ENCODE data around the gene BOD1. TPM values are rescaled to one million over a fixed set of nuclear protein-coding genes. Genes with fewer than 3 reads are reported as not detected.

BOD1 gene
- 10 to 100 TPM; 12.3 to 34.2 (median 20.3) TPM for polyA plus RNA-seq (ENCODE audit: low read depth in 6 of 6)

DNA sequence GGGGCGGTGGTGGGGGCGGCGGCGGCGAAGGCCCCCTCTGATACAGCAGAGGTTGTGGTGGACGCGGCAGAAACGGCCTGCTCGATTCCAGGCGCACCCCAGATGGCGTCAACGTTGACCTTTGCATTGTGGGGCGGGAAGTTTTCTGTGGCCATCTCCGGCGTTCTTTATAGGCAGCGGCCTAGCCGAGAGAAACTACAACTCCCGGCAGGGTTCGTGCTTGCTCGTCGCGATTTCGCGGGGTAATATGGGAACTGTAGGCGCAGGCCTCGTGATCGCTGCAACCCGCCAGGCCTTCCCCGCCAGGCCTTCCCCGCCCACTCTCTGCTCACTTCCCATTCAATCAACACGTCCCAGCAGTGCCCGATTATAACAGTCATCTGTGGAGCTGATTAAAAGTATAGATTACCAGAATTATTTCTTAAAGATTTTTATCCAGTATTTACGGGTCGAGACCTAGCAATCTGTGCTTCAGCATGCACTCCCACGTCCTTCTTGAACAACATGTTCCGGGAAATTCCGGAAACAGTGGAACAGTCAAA lies at the start of gene BOD1:
Gene BOD1 (minus strand): TSS at position 74 of the 542 bp plus-strand sequence. CDS start 214 bp downstream, outside the sequence.
- H3K4me1 Mint-ChIP-seq, result peaks cover 23 to 49% (median 36%) of the 10 kb centered on the region in 3 donors
- DNase-seq (peak; percentile 96), ATAC-seq (ENCODE audit: low read depth in 2 of 2) (peak; percentile 89)
- peak within 1 kb of the TSS; percentile 86 to 99 (median 96) for H3K27ac Mint-ChIP-seq
- H3K27me3 Mint-ChIP-seq, result no peaks in the 10 kb centered on the region
- H3K36me3 Mint-ChIP-seq, result peaks cover 0 to 8% of the 10 kb centered on the region in 2 donors
- H3K9me3 Mint-ChIP-seq, result no peaks in the 10 kb centered on the region
- peak within 1 kb of the TSS; percentile 83 to 97 (median 94) for H3K4me3 Mint-ChIP-seq

- H3K27me3 Mint-ChIP-seq, result peaks cover 0 to 9% (median 0%) of the 10 kb centered on the region in 3 donors
- H3K36me3 Mint-ChIP-seq, result peaks cover 0 to 8% of the 10 kb centered on the region in 2 donors
- ATAC-seq (ENCODE audit: low read depth in 2 of 2), result no peak
- H3K27ac Mint-ChIP-seq, result peak overlapping the region in 1 of 6 donors; percentile 57
- H3K4me1 Mint-ChIP-seq, result peaks cover 7 to 13% (median 9%) of the 10 kb centered on the region in 3 donors
- H3K9me3 Mint-ChIP-seq, result peaks cover 0 to 20% (median 3%) of the 10 kb centered on the region in 7 donors
- no peak for DNase-seq
- no peak overlapping the region for H3K4me3 Mint-ChIP-seq
Measured at GRCh38 chr5:173665326-173665725, 48.9 kb upstream of the BOD1 start.

GRCh38 chr5:173664154-173664526 lies 47.7 kb upstream of the BOD1 start:
- H3K27ac Mint-ChIP-seq, result peak overlapping the region in 1 of 6 donors; percentile 60
- peaks cover 0 to 16% (median 4%) of the 10 kb centered on the region in 7 donors for H3K9me3 Mint-ChIP-seq
- peaks cover 0 to 9% (median 0%) of the 10 kb centered on the region in 3 donors for H3K27me3 Mint-ChIP-seq
- H3K4me1 Mint-ChIP-seq, result peaks cover 4 to 13% (median 9%) of the 10 kb centered on the region in 3 donors
- no peak for DNase-seq
- peak overlapping the region in 2 of 8 donors; percentile 16 to 42 for H3K4me3 Mint-ChIP-seq
- peaks cover 0 to 8% of the 10 kb centered on the region in 2 donors for H3K36me3 Mint-ChIP-seq
- ATAC-seq (ENCODE audit: low read depth in 2 of 2), result peak in 1 of 2 donors; percentile 50

DNA sequence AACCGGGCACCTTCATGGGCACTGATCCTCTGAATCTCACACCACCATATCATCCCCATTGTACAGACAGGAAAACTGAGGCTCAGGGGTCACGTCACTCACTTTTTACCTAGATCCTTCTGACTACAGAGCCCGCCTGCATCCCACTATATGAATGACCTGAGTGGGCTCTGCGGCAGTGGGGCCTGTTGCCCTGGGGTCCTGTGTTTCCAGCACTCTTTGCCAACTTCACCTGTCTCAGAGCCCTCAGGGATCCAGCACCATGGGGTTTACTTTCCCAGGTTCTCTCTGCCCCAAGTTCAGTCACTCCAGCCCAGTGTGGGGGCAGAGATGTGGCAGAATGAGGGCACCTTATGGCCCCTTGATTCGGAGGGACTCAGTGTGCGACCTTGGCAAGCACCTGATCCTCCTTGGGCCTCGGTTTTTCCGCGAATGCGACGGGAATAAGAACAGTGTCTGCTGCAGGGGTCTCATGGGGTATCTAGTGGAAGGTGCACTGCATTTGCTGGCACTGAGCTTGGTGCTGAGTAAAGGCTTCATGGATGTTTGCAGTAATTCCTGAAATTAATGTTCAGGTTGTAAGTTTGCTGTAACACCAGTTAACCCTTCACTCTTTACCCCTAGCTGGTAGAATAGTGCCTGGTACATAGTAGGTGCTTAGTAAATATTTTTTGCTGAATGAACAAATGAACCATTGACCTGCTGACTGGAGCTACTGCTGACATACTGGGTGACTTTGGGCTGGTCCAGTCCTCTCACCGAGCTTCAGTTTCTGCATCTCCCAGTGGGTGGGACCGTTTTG lies 47.1 kb upstream of the BOD1 start:
- Mint-ChIP-seq H3K4me1 (peaks cover 4 to 13% (median 9%) of the 10 kb centered on the region in 3 donors), H3K27ac (peak overlapping the region in 1 of 6 donors; percentile 63), H3K4me3 (peak overlapping the region in 1 of 8 donors; percentile 42), H3K27me3 (peaks cover 0 to 9% (median 0%) of the 10 kb centered on the region in 3 donors), H3K36me3 (peaks cover 4 to 7% of the 10 kb centered on the region in 2 donors), H3K9me3 (peaks cover 0 to 10% (median 5%) of the 10 kb centered on the region in 7 donors)
- DNase-seq, result no peak
- no peak for ATAC-seq (ENCODE audit: low read depth in 2 of 2)

DNA sequence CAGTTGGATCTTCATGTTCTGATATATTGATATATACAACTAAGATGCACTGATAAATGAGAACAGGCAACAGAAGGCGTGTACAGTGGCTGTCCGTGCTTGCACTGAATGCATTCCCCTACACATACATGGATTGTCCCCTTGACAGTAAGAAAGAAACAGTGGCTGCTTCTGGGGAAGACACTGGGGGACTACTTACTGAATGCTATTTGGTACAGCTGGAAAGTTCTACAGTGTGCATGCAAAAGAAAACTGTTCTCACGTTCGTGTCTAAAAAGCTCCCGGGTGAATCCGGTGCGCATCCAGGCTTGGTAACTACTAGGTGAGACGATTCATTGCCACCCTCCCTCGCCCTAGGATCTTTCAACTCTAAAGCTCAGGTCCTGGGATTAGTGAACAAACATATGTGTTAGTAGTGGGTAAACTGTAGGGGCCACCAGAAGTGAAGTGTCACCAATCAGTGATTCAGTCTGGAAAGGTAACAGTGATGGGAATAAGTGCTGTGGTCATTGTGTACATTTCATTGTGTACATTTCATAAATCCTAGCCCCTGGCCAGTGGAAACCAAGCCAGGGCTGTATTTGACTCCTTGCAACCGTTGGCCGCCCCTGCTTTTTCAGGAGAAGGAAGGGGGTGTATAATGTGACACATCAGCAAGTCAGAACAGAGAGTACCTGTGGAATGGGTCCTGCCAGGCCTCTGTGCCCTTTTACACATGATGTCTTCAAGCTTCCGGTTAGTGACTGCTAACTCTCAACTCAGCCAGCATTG lies 46.3 kb upstream of the BOD1 start:
- Mint-ChIP-seq H3K4me3 (no peak overlapping the region), H3K36me3 (peaks cover 0 to 4% of the 10 kb centered on the region in 2 donors), H3K4me1 (peaks cover 4 to 13% (median 9%) of the 10 kb centered on the region in 3 donors)

GRCh38 chr5:173660481-173661280 lies 44.2 kb upstream of the BOD1 start:
- Mint-ChIP-seq H3K9me3 (peaks cover 0 to 6% (median 0%) of the 10 kb centered on the region in 7 donors), H3K4me3 (no peak overlapping the region), H3K27ac (no peak overlapping the region), H3K4me1 (peaks cover 4 to 13% (median 9%) of the 10 kb centered on the region in 3 donors), H3K27me3 (no peaks in the 10 kb centered on the region), H3K36me3 (peaks cover 0 to 4% of the 10 kb centered on the region in 2 donors)
- ATAC-seq (ENCODE audit: low read depth in 2 of 2), result no peak
- no peak for DNase-seq

More for the DNA sequence above, 46.3 kb upstream of the BOD1 start:
- DNase-seq, result no peak
- no peak overlapping the region for H3K27ac Mint-ChIP-seq
- peaks cover 0 to 9% (median 0%) of the 10 kb centered on the region in 3 donors for H3K27me3 Mint-ChIP-seq
- ATAC-seq (ENCODE audit: low read depth in 2 of 2), result no peak
- H3K9me3 Mint-ChIP-seq, result peaks cover 0 to 6% (median 0%) of the 10 kb centered on the region in 7 donors

DNA sequence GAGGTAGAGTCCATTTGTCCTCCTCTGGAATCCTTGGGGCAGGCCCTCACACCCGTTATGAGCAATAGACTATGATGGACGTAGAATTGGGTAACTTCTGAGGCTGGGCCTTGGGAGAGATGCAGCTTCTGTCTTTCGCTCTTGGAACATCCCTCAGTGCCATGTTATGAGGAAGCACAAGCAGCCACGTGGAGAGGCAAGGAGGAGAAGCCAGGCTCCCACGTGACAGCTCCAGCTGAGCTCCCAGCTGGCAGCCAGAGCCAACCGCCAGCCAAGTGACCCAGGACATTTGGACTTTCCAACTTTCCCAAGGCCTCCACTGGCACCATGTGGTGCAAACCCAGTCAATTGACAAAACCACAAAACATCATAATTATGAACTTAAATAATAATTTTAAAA lies 43.0 kb upstream of the BOD1 start:
- H3K4me1 Mint-ChIP-seq, result peaks cover 4 to 12% (median 6%) of the 10 kb centered on the region in 3 donors
- H3K36me3 Mint-ChIP-seq, result peaks cover 0 to 4% of the 10 kb centered on the region in 2 donors
- DNase-seq, result no peak
- peaks cover 0 to 4% (median 0%) of the 10 kb centered on the region in 3 donors for H3K27me3 Mint-ChIP-seq
- no peak overlapping the region for H3K4me3 Mint-ChIP-seq
- ATAC-seq (ENCODE audit: low read depth in 2 of 2), result no peak
- peaks cover 0 to 10% (median 0%) of the 10 kb centered on the region in 7 donors for H3K9me3 Mint-ChIP-seq
- peak overlapping the region in 1 of 6 donors; percentile 7 for H3K27ac Mint-ChIP-seq

DNA sequence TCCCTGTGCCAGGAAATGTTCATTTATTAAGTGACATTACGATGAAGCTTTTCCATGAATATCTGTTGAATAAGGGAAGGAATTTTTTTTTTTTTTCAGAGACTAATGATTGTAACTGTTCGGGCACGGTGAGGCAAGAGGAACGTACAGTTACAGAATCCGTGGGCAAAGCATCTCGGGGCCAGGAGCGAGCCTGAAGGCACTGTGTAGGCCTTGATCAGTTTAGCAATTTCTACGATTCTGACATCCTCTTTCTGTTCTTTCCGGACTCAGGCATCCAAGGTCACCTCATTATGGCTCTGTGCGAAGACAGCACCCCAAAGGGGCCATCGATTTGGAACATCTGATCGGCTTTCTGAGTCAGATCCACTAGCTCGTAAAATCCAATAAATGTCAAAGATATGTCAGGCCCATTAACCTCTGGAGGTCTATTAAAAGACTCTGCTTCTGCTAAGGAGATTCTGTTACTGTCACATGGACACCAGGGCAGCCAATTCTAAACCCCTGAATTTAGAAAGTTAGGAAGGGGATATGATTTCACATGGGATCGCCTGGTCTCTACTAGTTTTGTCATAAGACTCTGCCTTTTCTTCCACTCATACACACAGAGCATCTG lies 41.4 kb upstream of the BOD1 start:
- peaks cover 0 to 7% (median 4%) of the 10 kb centered on the region in 3 donors for H3K4me1 Mint-ChIP-seq
- H3K27me3 Mint-ChIP-seq, result peaks cover 0 to 4% (median 0%) of the 10 kb centered on the region in 3 donors
- peaks cover 0 to 19% (median 8%) of the 10 kb centered on the region in 7 donors for H3K9me3 Mint-ChIP-seq
- H3K4me3 Mint-ChIP-seq, result no peak overlapping the region
- DNase-seq, result no peak
- H3K36me3 Mint-ChIP-seq, result peaks cover 2 to 4% of the 10 kb centered on the region in 2 donors
- peak overlapping the region in 1 of 6 donors; percentile 79 for H3K27ac Mint-ChIP-seq
- no peak for ATAC-seq (ENCODE audit: low read depth in 2 of 2)

DNA sequence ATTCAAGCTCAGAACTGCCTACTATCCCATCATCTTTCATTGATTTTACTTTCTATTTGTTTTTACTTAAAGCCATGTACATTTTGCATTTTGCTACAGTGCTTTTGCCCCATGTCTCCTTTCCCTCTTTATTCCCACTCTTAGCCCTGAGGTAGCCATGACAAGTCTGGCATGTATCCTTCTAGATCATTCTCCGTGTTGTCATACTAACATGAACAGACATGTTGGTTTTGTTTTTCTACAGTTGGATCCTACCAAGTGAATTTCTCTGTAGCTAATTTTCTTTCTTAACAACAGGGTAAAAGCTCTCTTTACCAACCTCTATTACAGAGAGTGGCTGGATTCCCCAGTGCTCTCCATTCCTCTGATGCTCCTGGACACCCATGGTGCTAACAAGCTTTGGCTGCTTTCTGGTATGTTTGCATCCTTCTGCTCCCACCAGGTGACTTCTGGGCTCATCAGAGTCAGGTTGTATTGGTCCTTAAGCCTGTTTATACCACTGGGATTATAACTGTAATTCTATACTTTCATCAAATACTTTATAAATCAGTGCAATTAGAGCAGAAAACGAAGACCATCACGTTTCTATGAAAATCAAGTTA lies 38.8 kb upstream of the BOD1 start:
- DNase-seq (no peak), ATAC-seq (ENCODE audit: low read depth in 2 of 2) (no peak)
- Mint-ChIP-seq H3K27ac (peak overlapping the region in 1 of 6 donors; percentile 9), H3K4me1 (peaks cover 0 to under 1% (median 0%) of the 10 kb centered on the region in 3 donors), H3K4me3 (no peak overlapping the region), H3K36me3 (peaks cover 18 to 23% of the 10 kb centered on the region in 2 donors), H3K27me3 (peaks cover 4 to 25% (median 23%) of the 10 kb centered on the region in 3 donors), H3K9me3 (peaks cover 7 to 34% (median 26%) of the 10 kb centered on the region in 7 donors)

GRCh38 chr5:173653822-173654523 lies 37.5 kb upstream of the BOD1 start:
- Mint-ChIP-seq H3K9me3 (peaks cover 7 to 30% (median 24%) of the 10 kb centered on the region in 7 donors), H3K4me1 (no peaks in the 10 kb centered on the region), H3K4me3 (no peak overlapping the region), H3K36me3 (peaks cover 17 to 23% of the 10 kb centered on the region in 2 donors), H3K27me3 (peaks cover 5 to 33% (median 27%) of the 10 kb centered on the region in 3 donors), H3K27ac (no peak overlapping the region)
- DNase-seq (no peak), ATAC-seq (ENCODE audit: low read depth in 2 of 2) (no peak)

- ATAC-seq (ENCODE audit: low read depth in 2 of 2) (no peak), DNase-seq (no peak)
- no peak overlapping the region for H3K27ac Mint-ChIP-seq
- H3K27me3 Mint-ChIP-seq, result peaks cover 4 to 50% (median 35%) of the 10 kb centered on the region in 3 donors
- H3K9me3 Mint-ChIP-seq, result peaks cover 7 to 23% (median 17%) of the 10 kb centered on the region in 7 donors
- H3K4me1 Mint-ChIP-seq, result peaks cover 0 to 10% (median 9%) of the 10 kb centered on the region in 3 donors
- peaks cover 14 to 23% of the 10 kb centered on the region in 2 donors for H3K36me3 Mint-ChIP-seq
- no peak overlapping the region for H3K4me3 Mint-ChIP-seq
Measured at GRCh38 chr5:173648308-173648866, 31.9 kb upstream of the BOD1 start.

Data from naive B cell (primary cell).